Sciatic nerve (tissue), 2 donors: ENCODE results near the gene SRSF12. TPM values are rescaled to one million over a fixed set of nuclear protein-coding genes. Genes with fewer than 3 reads are reported as not detected.

Experiments used
- ATAC-seq: fragments of 200-7000 bp; cut with Tn5 transposase; one replicate; pipeline ENCODE4 v1.9.1; 2020; ENCODE audit warnings: mild to moderate bottlenecking, moderate library complexity
- DNase-seq: peaks from one replicate; pipeline ENCODE4 v3.0.0-alpha.2; 2020; ENCODE audit warnings: low spot score
- intact Hi-C: fragments of 100-400 bp; cut with DNase I; formaldehyde crosslinking; loops from one replicate; pipeline ENCODE4 v1.14.2; 2022
- total RNA-seq: library from RNA; stranded (reverse); fragmentation: NEBNext Ultra II Directional; extraction: Animal tissue kit (Norgen Biotek cat#: 25700); gene quantifications from one replicate; pipeline ENCODE4 v1.2.1, GENCODE V29; 2021
- donor health status: DM: no; HTN: no; CAD: no.
- donor health status: DM: no; HTN: no; CAD: no.

SRSF12 gene
- total RNA-seq, 1 donor from 2014 or later = 2.0 TPM

DNA sequence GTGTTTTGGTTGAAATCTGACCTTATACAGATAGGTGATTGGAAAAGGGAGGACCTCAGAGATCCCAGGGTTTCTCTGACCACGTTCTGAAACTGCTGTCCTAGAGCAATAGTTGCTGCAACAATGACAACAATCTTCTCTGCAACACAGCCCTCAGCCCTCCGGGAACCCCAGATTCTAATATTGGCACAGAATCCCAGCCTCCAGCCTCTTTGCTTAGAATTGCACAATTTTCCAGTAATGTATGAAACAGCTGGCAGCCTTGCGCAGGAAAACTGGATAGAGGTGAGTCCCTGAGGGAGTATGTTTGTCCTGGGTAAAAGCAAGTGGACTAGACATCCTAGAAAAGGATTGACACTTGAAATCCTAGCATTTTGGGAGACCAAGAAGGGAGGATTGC lies 67.7 kb downstream of the SRSF12 start:
- intact Hi-C loops = no loop called here
- DNase-seq = peak; percentile 77
- ATAC-seq = peak; percentile 97

DNA sequence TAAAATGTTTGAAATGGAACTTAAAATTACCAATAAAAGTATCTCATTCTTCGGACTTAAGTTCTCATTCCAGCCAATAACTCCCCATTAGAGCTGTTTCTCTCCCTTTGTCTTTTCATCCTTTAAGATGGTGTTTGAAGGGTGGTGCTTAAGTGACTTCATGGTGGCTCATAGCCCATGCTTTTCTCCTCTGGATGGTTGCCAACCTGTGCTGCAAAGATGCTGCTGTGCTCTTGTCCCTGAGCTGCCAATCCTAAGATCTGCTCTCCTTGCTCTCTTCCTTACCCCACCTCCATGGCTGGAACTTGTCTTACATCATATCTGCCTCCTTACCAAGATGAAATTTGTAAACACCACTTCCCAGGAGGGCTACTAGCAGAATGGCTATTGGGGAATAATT lies 68.9 kb downstream of the SRSF12 start:
- intact Hi-C loops = no loop called here
- ATAC-seq (peak; percentile 68), DNase-seq (no peak)

DNA sequence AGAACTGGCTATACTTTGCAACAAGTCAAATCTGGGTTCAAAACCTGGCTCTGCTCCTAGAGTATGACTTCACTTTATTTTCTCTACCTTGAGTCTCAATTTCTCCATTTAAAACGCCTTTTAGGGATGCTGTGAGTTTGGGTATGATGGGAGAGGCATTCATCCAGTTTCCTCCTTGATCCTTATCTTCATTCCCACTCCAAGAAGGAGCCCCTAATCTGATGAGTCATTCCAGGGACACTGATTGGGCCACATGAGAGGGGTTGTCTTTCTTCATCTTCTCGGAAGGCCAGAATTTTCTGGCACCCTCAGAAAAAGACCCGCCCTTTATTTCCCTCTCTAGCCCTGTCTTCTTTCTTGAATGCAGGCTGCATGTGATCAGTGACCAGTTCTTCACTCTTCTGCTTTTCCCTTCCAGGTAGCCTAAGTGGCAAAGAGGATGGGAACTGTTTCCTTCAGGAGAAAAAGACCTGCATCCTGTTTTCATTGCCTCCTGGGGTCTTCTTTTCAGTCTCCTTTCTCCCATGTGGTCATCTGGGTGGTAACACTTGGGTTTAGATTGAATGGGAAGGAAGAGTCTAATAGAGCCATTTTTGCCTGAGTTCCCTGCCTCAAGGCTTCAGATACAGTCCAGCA lies 69.5 kb downstream of the SRSF12 start:
- no peak for ATAC-seq
- no peak for DNase-seq
- intact Hi-C loops = no loop called here

DNA sequence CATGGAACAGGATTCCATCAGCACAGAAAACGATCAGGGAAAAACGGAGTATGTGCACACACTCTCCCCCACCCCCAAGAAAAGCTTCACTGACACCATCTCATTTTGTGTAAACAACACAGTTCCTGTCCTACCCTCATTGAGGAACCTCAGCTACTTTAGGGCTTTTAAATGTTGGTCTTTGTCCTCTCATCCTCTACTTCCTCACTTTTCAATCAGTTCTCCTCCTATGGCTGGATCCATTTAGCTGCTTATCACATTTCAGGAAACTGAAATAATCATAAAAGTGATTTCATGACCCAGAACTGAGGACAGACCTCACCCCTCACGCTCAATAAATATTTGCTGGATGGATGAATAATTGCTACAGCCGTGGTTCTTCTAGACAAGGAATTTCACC lies 70.4 kb downstream of the SRSF12 start:
- DNase-seq = no peak
- no peak for ATAC-seq

More for the DNA sequence above, 70.4 kb downstream of the SRSF12 start:
- intact Hi-C loops = no loop called here

Other genes starting within 250 kb of the SRSF12 start
- gene RNGTT, start 154.5 kb downstream of the SRSF12 start, total RNA-seq = 13.2 TPM
- 333 TPM for gene PNRC1, start 37.3 kb downstream of the SRSF12 start, total RNA-seq
- gene PM20D2, start 28.0 kb upstream of the SRSF12 start, total RNA-seq = 16.9 TPM
- gene GABRR1, start 99.3 kb upstream of the SRSF12 start, total RNA-seq = 0.27 TPM
- 1.7 TPM for gene GABRR2, start 197.2 kb upstream of the SRSF12 start, total RNA-seq
- gene UBE2J1, start 234.7 kb upstream of the SRSF12 start, total RNA-seq = 32.9 TPM